Fibroblast of mammary gland (primary cell): ENCODE results near the gene ZBTB7C.

ENCODE experiments used
- DNase-seq: peaks from one replicate; pipeline ENCODE4 v3.0.0-alpha.2; 2010; ENCODE audit warnings: low read depth
- H3K4me3 ChIP-seq: 2 replicates; pipeline ENCODE4 v1.5.1; 2011; ENCODE audit warnings: low read depth, mild to moderate bottlenecking, low read length, moderate library complexity; ENCODE audit not compliant: control insufficient read depth
- TF ChIP-seq, protein P1 (sequence below): conservative IDR thresholded peaks from 2 replicates; pipeline ENCODE4 v1.5.1; 2011; ENCODE audit warnings: low read depth, low read length, inconsistent platforms; ENCODE audit not compliant: control insufficient read depth, insufficient read depth

The ZBTB7C gene

DNA sequence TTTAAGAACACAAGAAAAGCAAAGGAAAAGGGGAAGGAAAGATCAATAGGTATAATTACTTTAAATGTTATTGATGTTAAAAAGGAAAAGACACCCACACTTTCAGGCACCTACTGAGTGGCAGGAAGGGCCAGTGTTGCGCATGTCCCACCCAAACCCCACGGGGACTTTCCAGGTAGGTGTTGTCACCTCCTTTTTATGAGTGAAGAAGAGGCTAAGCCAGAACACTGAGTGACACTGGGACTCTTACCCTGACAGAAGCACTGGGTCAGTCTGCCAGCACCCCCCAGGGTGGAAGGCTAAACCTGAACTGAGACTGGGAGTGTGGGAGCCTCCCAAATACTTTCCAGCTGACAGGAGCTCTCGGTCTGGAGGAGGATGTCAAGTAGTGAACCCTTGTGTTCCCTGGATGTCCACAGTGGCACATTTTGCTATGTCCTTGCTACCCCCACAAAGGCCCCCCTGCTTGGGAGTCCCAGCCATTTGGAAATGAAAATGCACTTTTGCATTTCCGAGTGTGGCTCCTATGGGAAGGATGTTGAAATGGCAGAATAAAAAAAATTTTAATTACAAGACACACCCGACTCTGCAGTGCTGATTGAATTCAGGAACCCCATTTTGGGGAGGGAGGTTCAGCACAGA, 387.8 kb downstream of the ZBTB7C start:
- H3K4me3 ChIP-seq = no peak overlapping the region
- TF ChIP-seq, protein P1, sequence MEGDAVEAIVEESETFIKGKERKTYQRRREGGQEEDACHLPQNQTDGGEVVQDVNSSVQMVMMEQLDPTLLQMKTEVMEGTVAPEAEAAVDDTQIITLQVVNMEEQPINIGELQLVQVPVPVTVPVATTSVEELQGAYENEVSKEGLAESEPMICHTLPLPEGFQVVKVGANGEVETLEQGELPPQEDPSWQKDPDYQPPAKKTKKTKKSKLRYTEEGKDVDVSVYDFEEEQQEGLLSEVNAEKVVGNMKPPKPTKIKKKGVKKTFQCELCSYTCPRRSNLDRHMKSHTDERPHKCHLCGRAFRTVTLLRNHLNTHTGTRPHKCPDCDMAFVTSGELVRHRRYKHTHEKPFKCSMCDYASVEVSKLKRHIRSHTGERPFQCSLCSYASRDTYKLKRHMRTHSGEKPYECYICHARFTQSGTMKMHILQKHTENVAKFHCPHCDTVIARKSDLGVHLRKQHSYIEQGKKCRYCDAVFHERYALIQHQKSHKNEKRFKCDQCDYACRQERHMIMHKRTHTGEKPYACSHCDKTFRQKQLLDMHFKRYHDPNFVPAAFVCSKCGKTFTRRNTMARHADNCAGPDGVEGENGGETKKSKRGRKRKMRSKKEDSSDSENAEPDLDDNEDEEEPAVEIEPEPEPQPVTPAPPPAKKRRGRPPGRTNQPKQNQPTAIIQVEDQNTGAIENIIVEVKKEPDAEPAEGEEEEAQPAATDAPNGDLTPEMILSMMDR = no peak
- DNase-seq = no peak

DNA sequence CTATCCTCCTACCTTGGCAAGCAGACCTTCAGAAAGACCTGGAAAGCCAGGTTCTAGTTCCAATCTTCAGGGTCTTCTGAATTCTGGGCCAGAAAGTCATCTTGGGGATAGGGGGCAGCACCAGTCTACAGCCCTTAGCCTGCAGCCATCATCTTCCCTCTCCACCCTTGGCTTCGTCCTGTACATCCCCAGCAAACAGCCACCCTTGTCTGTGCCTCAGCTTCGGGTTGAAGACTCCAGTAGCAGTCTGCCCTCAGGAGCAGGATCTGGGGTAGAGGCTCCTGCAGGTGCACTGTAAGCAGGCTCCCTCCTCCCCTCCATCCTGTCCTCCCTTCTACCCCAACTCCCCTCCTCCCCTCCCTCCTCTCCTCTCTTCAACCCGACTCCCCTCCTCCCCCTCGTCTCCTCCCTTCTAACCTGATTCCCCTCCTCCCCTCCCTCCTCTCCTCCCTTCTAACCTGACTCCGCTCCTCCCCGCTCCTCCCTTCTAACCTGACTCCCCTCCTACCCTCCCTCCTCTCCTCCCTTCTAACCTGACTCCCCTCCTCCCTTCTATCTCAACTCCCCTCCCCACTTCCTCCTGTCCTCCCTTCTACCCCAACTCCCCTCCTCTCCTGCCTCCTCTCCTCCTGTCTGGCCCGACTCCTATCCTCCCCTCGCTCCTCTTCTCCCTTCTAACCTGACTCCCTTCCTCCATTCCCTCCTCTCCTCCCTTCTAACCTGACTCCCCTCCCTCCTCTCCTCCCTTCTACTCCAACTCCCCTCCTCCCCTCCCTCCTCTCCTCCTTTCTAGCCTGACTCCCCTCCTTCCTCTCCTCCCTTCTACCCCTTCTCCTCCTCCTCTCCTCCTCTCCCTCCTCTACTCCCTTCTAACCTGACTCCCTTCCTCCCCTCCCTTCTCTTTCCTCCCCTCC, 388.6 kb downstream of the ZBTB7C start:
- TF ChIP-seq, protein P1 = no peak

DNA sequence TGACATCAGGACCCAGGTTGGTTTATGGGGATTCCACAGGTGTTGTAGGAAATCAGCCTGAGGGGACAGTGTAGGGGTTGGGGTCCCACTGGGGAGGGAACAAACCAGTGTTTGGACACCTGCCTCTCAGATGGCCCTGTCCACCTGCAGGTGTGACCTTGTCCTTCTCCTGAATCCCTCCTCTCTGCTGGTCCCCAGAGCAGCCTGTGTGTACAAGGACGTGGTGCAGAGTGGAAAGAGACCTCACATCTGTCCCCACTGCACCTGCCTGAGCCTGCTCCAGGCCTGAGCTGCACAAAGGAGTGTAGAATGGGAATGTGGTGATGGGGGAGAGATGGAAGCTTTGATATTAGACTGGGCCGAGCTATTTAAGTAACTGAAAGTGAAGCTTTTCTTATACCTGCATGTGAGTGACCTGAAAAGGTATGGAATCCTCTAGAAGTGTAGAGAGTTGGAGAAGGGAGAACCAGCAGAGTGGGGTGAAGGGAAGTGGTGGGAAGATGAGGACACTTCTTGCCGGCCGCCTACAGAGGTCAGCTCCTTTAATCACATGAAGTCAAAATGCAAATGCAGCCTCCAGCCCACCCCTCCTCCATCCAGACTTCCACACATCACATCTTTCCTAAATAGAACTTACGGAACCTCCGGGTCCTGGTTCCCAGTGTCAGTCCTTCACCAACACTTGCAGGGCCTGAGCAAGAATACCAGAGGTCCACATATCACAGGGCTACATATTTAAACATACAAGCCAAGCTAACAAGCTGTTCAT, 389.4 kb downstream of the ZBTB7C start:
- TF ChIP-seq, protein P1 = no peak
- H3K4me3 ChIP-seq = no peak overlapping the region
- DNase-seq = no peak

More for the DNA sequence above, 388.6 kb downstream of the ZBTB7C start:
- H3K4me3 ChIP-seq = no peak overlapping the region
- no peak for DNase-seq

DNA sequence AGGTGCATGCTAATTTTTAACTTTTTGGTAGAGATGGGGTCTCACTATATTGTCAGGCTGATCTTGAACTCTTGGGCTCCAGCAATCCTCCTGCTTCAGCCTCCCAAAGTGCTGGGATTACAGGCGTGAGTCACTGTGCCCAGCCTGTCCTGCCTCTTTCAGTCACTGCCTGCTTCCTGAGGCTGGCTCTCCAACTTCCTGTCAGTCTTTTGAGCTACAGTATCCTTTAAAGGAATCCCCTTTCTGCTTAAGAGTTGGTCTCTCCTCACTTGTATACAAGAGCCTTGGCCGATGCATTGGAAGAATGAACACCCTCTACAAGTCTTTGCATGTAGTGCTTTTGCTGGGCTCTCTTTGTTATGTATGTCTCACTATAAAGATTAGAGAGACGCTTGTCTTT, 390.3 kb downstream of the ZBTB7C start:
- TF ChIP-seq, protein P1 = no peak
- H3K4me3 ChIP-seq = no peak overlapping the region

DNA sequence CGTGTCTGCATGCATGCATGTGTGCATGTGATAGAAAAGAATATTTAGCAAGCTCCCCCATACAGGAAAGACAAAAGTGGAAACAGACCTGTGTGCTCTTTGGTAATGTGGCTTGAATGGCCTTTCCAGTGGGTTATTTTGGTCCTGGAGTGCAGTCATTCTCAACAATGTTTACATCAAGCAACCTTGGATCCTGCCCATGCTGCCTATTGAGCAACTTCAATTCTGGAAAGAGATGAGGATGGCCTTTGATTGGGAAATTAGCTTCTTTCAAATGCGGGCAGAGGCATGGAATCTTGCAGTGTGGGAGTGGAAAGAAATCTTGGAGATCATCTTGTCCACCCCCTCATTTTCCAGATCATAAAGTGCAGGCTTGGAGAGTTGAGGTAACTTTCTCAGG, 391.5 kb downstream of the ZBTB7C start:
- H3K4me3 ChIP-seq = no peak overlapping the region
- TF ChIP-seq, protein P1 = no peak
- peak; percentile 79 for DNase-seq

More for the DNA sequence above, 390.3 kb downstream of the ZBTB7C start:
- no peak for DNase-seq

DNA sequence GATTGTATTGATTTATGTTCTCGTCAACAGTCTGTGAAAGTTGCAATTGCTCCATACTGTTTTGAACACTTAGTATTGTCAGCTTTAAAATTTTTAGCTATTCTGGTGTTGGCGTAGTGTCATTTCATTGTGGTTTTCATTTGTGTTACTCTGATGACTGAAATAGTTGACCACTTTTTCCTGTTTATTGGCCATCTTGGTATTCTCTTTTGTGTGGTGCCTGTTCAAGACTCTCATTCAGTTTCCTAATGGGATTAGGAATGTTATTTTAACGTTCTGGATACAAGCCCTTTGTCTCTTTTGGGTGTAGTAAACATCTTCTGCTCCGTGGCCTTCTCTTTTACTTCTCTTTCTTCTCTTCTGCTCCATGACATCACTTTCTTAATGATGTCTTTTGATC, 396.0 kb downstream of the ZBTB7C start:
- DNase-seq = no peak
- TF ChIP-seq, protein P1 = no peak

More for the DNA sequence above, 396.0 kb downstream of the ZBTB7C start:
- H3K4me3 ChIP-seq = no peak overlapping the region
